Measurements from ENCODE around the gene OR4D10. TPM values are rescaled to one million over a fixed set of nuclear protein-coding genes. Genes with fewer than 3 reads are reported as not detected.

The OR4D10 gene
- total and polyA plus RNA-seq, 11 donors = not detected

DNA sequence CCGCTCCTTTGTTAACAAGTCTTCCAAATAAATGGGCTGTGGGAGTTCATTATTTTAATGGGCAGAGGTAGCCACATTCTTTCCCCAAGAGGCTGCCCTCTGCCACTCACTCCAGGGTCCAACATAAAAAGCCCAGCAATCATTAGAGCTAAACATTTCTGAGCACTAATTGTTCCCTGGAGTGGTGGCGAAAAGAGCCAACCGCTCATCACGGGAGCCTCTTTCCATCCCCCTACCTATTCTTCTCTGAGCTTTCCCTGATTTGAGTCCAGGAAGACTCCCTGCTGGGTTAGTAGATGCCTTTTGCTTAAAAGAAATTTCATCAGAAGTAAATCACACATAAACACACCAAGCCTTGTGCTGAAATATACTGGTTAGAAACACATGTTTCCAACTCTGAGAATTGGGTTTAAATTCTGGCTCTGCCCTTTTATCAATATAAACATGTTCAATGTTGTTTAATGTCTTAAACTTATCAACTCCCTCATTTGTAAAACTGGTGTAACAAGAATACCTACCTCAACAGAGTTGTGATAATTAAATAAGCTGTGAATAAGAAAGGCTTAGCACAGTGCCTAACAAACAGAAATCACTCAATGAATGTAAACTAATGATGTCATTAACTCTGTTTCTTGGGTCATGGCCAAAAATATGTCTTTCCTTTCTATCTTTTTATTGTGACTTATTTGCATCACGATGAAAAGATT lies 46.6 kb upstream of the OR4D10 start, which contains the start of gene OR5A2:
OR5A2 (minus strand) TSS at position 53 of the 707 bp plus-strand sequence. CDS start 3,460 bp downstream, outside the sequence.
- intact Hi-C loops (cut with DNase I) = loop anchor here in 2 of 10 donors (5.0 to 10.0 kb wide), 2 partner anchors 252 to 254 kb away; partner anchors contain the start of gene DTX4 (in 2 of the 2)
- WGBS, 4 donors = 48 to 67% (median 55%) methylated on average over 5 of the region's 5 CpGs

GRCh38 chr11:59427068-59427382 lies 46.1 kb upstream of the OR4D10 start:
- intact Hi-C loops (cut with DNase I) = loop anchor here in 2 of 10 donors (5.0 to 10.0 kb wide), 2 partner anchors 252 to 255 kb away; partner anchors contain the start of gene DTX4 (in 2 of the 2)
- Histone ChIP-seq H3K4me3 (no peak overlapping the region), H3K27me3 (peaks cover 0 to 10% (median 0%) of the 10 kb centered on the region in 9 donors), H3K4me1 (no peaks in the 10 kb centered on the region), H3K36me3 (no peaks in the 10 kb centered on the region), H3K9me3 (no peaks in the 10 kb centered on the region), H3K27ac (no peak overlapping the region)
- TF ChIP-seq CTCF (IDR thresholded peaks at IDR 0.05) (no peak), POLR2A (IDR thresholded peaks at IDR 0.05) (no peak)
- ATAC-seq = no peak
- no peak for DNase-seq

More for the DNA sequence above, 46.6 kb upstream of the OR4D10 start, which contains the start of gene OR5A2:
- no peaks in the 10 kb centered on the region for H3K4me1 ChIP-seq
- H3K27ac ChIP-seq = no peak within 1 kb of the TSS
- H3K36me3 ChIP-seq = no peaks in the 10 kb centered on the region
- DNase-seq (no peak), ATAC-seq (no peak)
- TF ChIP-seq CTCF (IDR thresholded peaks at IDR 0.05) = no peak
- TF ChIP-seq POLR2A (IDR thresholded peaks at IDR 0.05) = no peak
- H3K4me3 ChIP-seq = no peak within 1 kb of the TSS
- no peaks in the 10 kb centered on the region for H3K9me3 ChIP-seq
- peaks cover 0 to 10% (median 0%) of the 10 kb centered on the region in 9 donors for H3K27me3 ChIP-seq

GRCh38 chr11:59429924-59430516 lies 43.1 kb upstream of the OR4D10 start:
- DNase-seq = peak in 1 of 5 donors; percentile 8
- WGBS, 4 donors = 56 to 67% (median 63%) methylated on average over 4 of the region's 4 CpGs
- Histone ChIP-seq H3K9me3 (no peaks in the 10 kb centered on the region), H3K27me3 (peaks cover 0 to 4% (median 0%) of the 10 kb centered on the region in 9 donors), H3K4me3 (no peak overlapping the region), H3K36me3 (no peaks in the 10 kb centered on the region), H3K27ac (no peak overlapping the region), H3K4me1 (no peaks in the 10 kb centered on the region)
- ATAC-seq = no peak
- intact Hi-C loops (cut with DNase I) = loop anchor here in 9 of 10 donors (2.0 to 10.0 kb wide), 4 partner anchors 145 to 259 kb away; partner anchors contain the start of gene DTX4 (in 7 of the 9)
- TF ChIP-seq CTCF (IDR thresholded peaks at IDR 0.05) (peak; percentile 36 to 69 (median 59)), POLR2A (IDR thresholded peaks at IDR 0.05) (no peak)

GRCh38 chr11:59436169-59436568 lies 36.9 kb upstream of the OR4D10 start, which contains the start of gene OR5A1:
TSS of gene OR5A1 (plus strand) at chr11:59436469. CDS start at chr11:59443169, 6,700 bp downstream.
- H3K27me3 ChIP-seq = no peaks in the 10 kb centered on the region
- no peak within 1 kb of the TSS for H3K27ac ChIP-seq
- WGBS, 4 donors = 73 to 86% (median 83%) methylated on average over 3 of the region's 3 CpGs
- intact Hi-C loops (cut with DNase I) = loop anchor here in 2 of 10 donors (10.0 kb wide), 2 partner anchors 151 to 261 kb away; partner anchors contain the start of gene DTX4 (in 1 of the 2)
- no peak for ATAC-seq
- TF ChIP-seq CTCF (IDR thresholded peaks at IDR 0.05) = no peak
- no peak for TF ChIP-seq POLR2A (IDR thresholded peaks at IDR 0.05)
- H3K9me3 ChIP-seq = no peaks in the 10 kb centered on the region
- DNase-seq = no peak
- no peaks in the 10 kb centered on the region for H3K4me1 ChIP-seq
- H3K36me3 ChIP-seq = no peaks in the 10 kb centered on the region
- no peak within 1 kb of the TSS for H3K4me3 ChIP-seq
